Measurements from ENCODE around the gene ARIH2.

ARIH2 gene

DNA sequence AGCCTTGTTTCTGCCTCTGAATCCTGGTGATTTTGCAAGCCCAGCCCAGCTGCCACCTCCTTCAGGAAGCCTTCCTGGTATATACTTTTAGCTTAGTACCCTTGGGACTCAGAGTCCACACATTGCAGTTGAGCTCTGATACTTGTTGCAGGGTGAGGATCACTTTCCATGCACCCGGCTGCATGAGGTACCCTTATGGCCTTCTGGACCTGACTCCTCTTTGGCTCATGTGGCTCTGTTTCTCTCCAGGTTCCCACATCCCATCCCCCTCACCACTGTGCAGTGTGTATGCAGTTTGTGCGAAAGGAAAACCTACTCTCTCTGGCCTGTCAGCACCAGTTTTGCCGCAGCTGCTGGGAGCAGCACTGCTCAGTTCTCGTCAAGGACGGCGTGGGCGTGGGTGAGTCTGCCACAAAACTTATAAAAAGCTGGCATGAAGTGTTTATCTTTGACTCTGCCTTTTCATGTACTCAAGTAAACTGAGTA lies 48.3 kb downstream of the ARIH2 start:
- DNase-seq = no peak
- Histone ChIP-seq H3K4me2 (ENCODE audit: low read length) (no peak overlapping the region), H3K79me1 (ENCODE audit: low read length) (peaks cover 5% of the 10 kb centered on the region), H3K56ac (ENCODE audit: low read length) (no peak overlapping the region), H3K4me3 (ENCODE audit: low read length) (no peak overlapping the region), H4K5ac (ENCODE audit: low read length) (no peak overlapping the region), H3K27me3 (ENCODE audit: insufficient read depth, low read length, poor library complexity) (no peaks in the 10 kb centered on the region), H2BK15ac (replicated peaks; ENCODE audit: low read depth) (no peak overlapping the region), H3K4me1 (ENCODE audit: control insufficient read depth, low read depth, low read length) (no peaks in the 10 kb centered on the region), H3K79me2 (ENCODE audit: control insufficient read depth, insufficient read depth, low read length) (no peaks in the 10 kb centered on the region), H2BK120ac (ENCODE audit: low read depth, low read length) (no peak overlapping the region), H3K27ac (ENCODE audit: low read depth, low read length) (no peak overlapping the region), H3K18ac (ENCODE audit: low read length) (no peak overlapping the region), H2BK5ac (ENCODE audit: low read length) (no peak overlapping the region), H4K8ac (ENCODE audit: low read depth, low read length) (no peak overlapping the region), H3K9ac (ENCODE audit: low read length) (no peak overlapping the region), H3K4ac (ENCODE audit: low read depth, low read length) (no peak overlapping the region), H2AK5ac (ENCODE audit: low read length) (no peak overlapping the region), H3K36me3 (ENCODE audit: control insufficient read depth, insufficient read depth, low read length) (peaks cover 8% of the 10 kb centered on the region), H3K23ac (ENCODE audit: low read length) (no peak overlapping the region)
- no CpG with 5 or more reads among the region's 7 CpGs for WGBS (ENCODE audit: extremely low coverage, insufficient coverage, low lambda C conversion rate)

DNA sequence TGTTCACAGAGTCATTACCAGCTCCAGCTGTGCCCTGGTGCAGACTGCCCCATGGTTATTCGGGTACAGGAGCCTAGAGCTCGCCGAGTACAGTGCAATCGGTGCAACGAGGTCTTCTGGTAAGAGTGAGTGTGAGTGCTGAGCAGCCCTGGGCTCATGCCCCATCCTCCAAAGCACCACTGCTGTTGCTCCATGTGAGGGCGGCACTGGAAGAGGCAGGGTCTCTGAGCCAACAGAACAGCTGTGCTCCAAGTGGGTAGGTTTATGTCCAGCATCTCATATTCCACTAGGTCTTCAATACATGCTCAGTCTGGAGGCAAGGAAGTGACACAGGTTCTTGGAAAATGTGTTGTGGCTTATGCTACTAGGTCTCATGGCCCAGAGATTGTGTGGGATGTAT lies 51.9 kb downstream of the ARIH2 start:
- H3K4me2 ChIP-seq (ENCODE audit: low read length) = no peak overlapping the region

DNA sequence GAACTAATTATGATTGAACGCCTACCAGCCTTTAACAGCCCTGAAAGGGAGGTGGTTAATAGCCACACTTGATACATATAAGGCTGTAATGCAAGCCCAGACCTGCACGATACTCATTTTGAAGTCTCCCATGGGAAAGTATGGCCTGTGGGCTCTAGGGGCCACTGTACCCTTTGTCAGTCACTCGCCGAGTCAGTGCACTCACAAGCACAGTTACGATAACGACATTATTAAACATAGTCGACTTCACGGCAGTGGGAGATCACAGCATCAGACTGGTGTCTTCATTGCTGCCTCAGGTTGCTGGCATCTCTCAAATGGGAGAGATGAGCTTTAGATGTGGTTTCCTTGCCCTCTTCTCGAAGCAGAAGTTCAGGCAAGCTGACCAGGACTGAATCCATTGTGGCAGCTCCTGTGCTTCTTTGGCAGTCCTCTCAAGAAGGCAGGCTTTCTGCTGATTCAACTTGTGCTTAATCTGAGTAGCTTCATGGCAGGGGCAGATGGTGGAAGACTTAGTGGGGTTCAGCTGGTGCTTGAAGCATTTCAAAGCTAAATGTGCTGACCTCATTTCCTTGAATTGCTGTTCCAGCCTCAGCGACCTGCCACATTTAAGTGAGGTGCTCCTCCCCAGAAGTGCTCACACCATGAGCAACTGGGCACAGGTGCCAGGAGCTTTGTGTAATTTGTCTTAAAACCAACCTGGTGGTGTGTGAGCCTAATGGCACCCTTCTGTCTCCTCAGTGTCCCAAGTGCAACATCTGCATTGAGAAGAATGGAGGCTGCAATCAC lies 55.6 kb downstream of the ARIH2 start:
- Histone ChIP-seq H3K27me3 (ENCODE audit: insufficient read depth, low read length, poor library complexity) (no peaks in the 10 kb centered on the region), H3K27ac (ENCODE audit: low read depth, low read length) (no peak overlapping the region), H3K79me1 (ENCODE audit: low read length) (no peaks in the 10 kb centered on the region), H2BK15ac (replicated peaks; ENCODE audit: low read depth) (no peak overlapping the region), H3K36me3 (ENCODE audit: control insufficient read depth, insufficient read depth, low read length) (peaks cover 8% of the 10 kb centered on the region), H3K4me3 (ENCODE audit: low read length) (no peak overlapping the region), H3K23ac (ENCODE audit: low read length) (no peak overlapping the region), H2AK5ac (ENCODE audit: low read length) (no peak overlapping the region), H3K18ac (ENCODE audit: low read length) (no peak overlapping the region), H4K5ac (ENCODE audit: low read length) (no peak overlapping the region), H3K4ac (ENCODE audit: low read depth, low read length) (no peak overlapping the region), H3K56ac (ENCODE audit: low read length) (no peak overlapping the region), H3K79me2 (ENCODE audit: control insufficient read depth, insufficient read depth, low read length) (no peaks in the 10 kb centered on the region), H3K4me2 (ENCODE audit: low read length) (no peak overlapping the region), H3K9ac (ENCODE audit: low read length) (no peak overlapping the region), H2BK5ac (ENCODE audit: low read length) (no peak overlapping the region), H3K4me1 (ENCODE audit: control insufficient read depth, low read depth, low read length) (no peaks in the 10 kb centered on the region), H2BK120ac (ENCODE audit: low read depth, low read length) (no peak overlapping the region), H4K8ac (ENCODE audit: low read depth, low read length) (no peak overlapping the region)
- WGBS (ENCODE audit: extremely low coverage, insufficient coverage, low lambda C conversion rate) = no CpG with 5 or more reads among the region's 10 CpGs
- no peak for DNase-seq

More for the DNA sequence above, 51.9 kb downstream of the ARIH2 start:
- H3K27me3 ChIP-seq (ENCODE audit: insufficient read depth, low read length, poor library complexity) = no peaks in the 10 kb centered on the region
- no peak overlapping the region for H3K9ac ChIP-seq (ENCODE audit: low read length)
- no peak overlapping the region for H3K23ac ChIP-seq (ENCODE audit: low read length)
- no peak overlapping the region for H2AK5ac ChIP-seq (ENCODE audit: low read length)
- no peaks in the 10 kb centered on the region for H3K79me1 ChIP-seq (ENCODE audit: low read length)
- no peak overlapping the region for H2BK5ac ChIP-seq (ENCODE audit: low read length)
- H2BK15ac ChIP-seq (replicated peaks; ENCODE audit: low read depth) = no peak overlapping the region
- no peak overlapping the region for H3K4me3 ChIP-seq (ENCODE audit: low read length)
- no peak overlapping the region for H3K27ac ChIP-seq (ENCODE audit: low read depth, low read length)
- peaks cover 9% of the 10 kb centered on the region for H3K36me3 ChIP-seq (ENCODE audit: control insufficient read depth, insufficient read depth, low read length)
- H3K18ac ChIP-seq (ENCODE audit: low read length) = no peak overlapping the region
- H2BK120ac ChIP-seq (ENCODE audit: low read depth, low read length) = no peak overlapping the region
- H3K56ac ChIP-seq (ENCODE audit: low read length) = no peak overlapping the region
- H3K79me2 ChIP-seq (ENCODE audit: control insufficient read depth, insufficient read depth, low read length) = no peaks in the 10 kb centered on the region
- WGBS (ENCODE audit: extremely low coverage, insufficient coverage, low lambda C conversion rate) = no CpG with 5 or more reads among the region's 6 CpGs
- H4K8ac ChIP-seq (ENCODE audit: low read depth, low read length) = no peak overlapping the region
- DNase-seq = no peak
- no peak overlapping the region for H4K5ac ChIP-seq (ENCODE audit: low read length)
- H3K4ac ChIP-seq (ENCODE audit: low read depth, low read length) = no peak overlapping the region
- H3K4me1 ChIP-seq (ENCODE audit: control insufficient read depth, low read depth, low read length) = no peaks in the 10 kb centered on the region

DNA sequence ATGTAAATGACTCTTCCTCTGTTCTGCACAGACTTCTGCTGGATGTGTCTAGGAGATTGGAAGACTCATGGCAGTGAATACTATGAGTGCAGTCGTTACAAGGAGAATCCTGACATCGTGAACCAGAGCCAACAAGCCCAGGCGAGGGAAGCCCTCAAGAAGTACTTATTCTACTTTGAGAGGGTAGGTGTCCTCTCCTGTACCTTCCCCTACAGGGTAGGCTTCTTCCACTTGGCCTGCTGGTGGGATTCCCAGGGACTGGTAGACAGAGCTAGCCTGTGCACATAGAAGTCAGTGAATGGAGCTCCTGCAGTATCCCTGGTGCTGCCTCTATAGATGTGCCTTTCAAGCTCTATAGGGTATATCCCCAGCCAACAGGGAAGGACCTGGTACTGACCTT lies 60.8 kb downstream of the ARIH2 start:
- no peak overlapping the region for H3K4ac ChIP-seq (ENCODE audit: low read depth, low read length)
- H3K23ac ChIP-seq (ENCODE audit: low read length) = no peak overlapping the region
- H3K4me3 ChIP-seq (ENCODE audit: low read length) = no peak overlapping the region
- H3K79me1 ChIP-seq (ENCODE audit: low read length) = no peaks in the 10 kb centered on the region
- H2AK5ac ChIP-seq (ENCODE audit: low read length) = no peak overlapping the region
- no CpG with 5 or more reads among the region's 3 CpGs for WGBS (ENCODE audit: extremely low coverage, insufficient coverage, low lambda C conversion rate)
- H3K9ac ChIP-seq (ENCODE audit: low read length) = no peak overlapping the region
- no peaks in the 10 kb centered on the region for H3K79me2 ChIP-seq (ENCODE audit: control insufficient read depth, insufficient read depth, low read length)
- no peak overlapping the region for H3K56ac ChIP-seq (ENCODE audit: low read length)
- H3K4me1 ChIP-seq (ENCODE audit: control insufficient read depth, low read depth, low read length) = no peaks in the 10 kb centered on the region
- H4K8ac ChIP-seq (ENCODE audit: low read depth, low read length) = no peak overlapping the region
- no peak overlapping the region for H2BK5ac ChIP-seq (ENCODE audit: low read length)
- H2BK120ac ChIP-seq (ENCODE audit: low read depth, low read length) = no peak overlapping the region
- no peak overlapping the region for H3K18ac ChIP-seq (ENCODE audit: low read length)
- no peak overlapping the region for H3K27ac ChIP-seq (ENCODE audit: low read depth, low read length)
- no peaks in the 10 kb centered on the region for H3K27me3 ChIP-seq (ENCODE audit: insufficient read depth, low read length, poor library complexity)
- no peak overlapping the region for H3K4me2 ChIP-seq (ENCODE audit: low read length)
- no peak overlapping the region for H4K5ac ChIP-seq (ENCODE audit: low read length)
- no peak overlapping the region for H2BK15ac ChIP-seq (replicated peaks; ENCODE audit: low read depth)
- peaks cover 19% of the 10 kb centered on the region for H3K36me3 ChIP-seq (ENCODE audit: control insufficient read depth, insufficient read depth, low read length)
- no peak for DNase-seq

DNA sequence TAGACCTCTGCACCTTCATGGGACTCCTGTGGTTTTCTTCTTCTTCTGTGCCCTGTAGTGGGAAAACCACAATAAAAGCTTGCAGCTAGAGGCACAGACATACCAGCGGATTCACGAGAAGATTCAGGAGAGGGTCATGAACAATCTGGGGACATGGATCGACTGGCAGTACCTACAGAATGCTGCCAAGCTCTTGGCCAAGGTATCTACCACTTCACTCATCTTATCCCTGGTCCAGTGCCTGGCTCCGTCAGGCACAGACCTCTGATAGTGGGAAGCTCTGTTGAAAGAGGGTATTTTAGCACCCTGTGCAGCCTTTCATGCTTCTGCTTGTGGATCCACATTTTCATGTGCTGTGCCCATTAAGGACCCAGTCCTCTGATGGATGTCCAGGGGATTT lies 61.7 kb downstream of the ARIH2 start:
- no CpG with 5 or more reads among the region's 4 CpGs for WGBS (ENCODE audit: extremely low coverage, insufficient coverage, low lambda C conversion rate)
- no peak overlapping the region for H4K8ac ChIP-seq (ENCODE audit: low read depth, low read length)
- no peak for DNase-seq
- H3K4ac ChIP-seq (ENCODE audit: low read depth, low read length) = no peak overlapping the region
- H3K27ac ChIP-seq (ENCODE audit: low read depth, low read length) = no peak overlapping the region
- H3K36me3 ChIP-seq (ENCODE audit: control insufficient read depth, insufficient read depth, low read length) = peaks cover 17% of the 10 kb centered on the region
- H3K4me3 ChIP-seq (ENCODE audit: low read length) = no peak overlapping the region
- H3K4me2 ChIP-seq (ENCODE audit: low read length) = no peak overlapping the region
- no peaks in the 10 kb centered on the region for H3K27me3 ChIP-seq (ENCODE audit: insufficient read depth, low read length, poor library complexity)
- H4K5ac ChIP-seq (ENCODE audit: low read length) = no peak overlapping the region
- H2BK15ac ChIP-seq (replicated peaks; ENCODE audit: low read depth) = no peak overlapping the region
- no peak overlapping the region for H3K23ac ChIP-seq (ENCODE audit: low read length)
- no peak overlapping the region for H2BK5ac ChIP-seq (ENCODE audit: low read length)
- H2AK5ac ChIP-seq (ENCODE audit: low read length) = no peak overlapping the region
- no peak overlapping the region for H3K56ac ChIP-seq (ENCODE audit: low read length)
- H3K9ac ChIP-seq (ENCODE audit: low read length) = no peak overlapping the region
- H3K4me1 ChIP-seq (ENCODE audit: control insufficient read depth, low read depth, low read length) = no peaks in the 10 kb centered on the region
- H2BK120ac ChIP-seq (ENCODE audit: low read depth, low read length) = no peak overlapping the region
- no peaks in the 10 kb centered on the region for H3K79me1 ChIP-seq (ENCODE audit: low read length)
- no peak overlapping the region for H3K18ac ChIP-seq (ENCODE audit: low read length)
- no peaks in the 10 kb centered on the region for H3K79me2 ChIP-seq (ENCODE audit: control insufficient read depth, insufficient read depth, low read length)

DNA sequence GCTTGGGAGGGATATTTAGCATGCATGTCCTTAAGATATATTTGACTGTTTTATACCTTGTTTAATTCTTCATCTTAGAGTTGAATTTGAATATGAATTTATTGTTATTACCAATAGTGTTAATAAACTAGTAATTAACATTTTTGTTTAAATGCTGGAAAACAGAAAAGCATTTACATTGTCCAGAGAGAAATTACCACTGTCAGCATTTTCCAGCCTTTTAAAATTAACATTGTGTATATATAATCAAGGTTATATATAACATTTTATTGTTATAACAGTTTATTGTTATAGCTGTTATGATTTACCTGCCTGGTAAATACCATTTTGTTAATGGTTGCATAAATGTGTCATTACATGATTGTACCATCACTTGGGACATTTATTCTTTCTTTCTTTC lies 63.4 kb downstream of the ARIH2 start:
- Histone ChIP-seq H3K4ac (ENCODE audit: low read depth, low read length) (no peak overlapping the region), H4K8ac (ENCODE audit: low read depth, low read length) (no peak overlapping the region), H3K79me1 (ENCODE audit: low read length) (no peaks in the 10 kb centered on the region), H3K23ac (ENCODE audit: low read length) (no peak overlapping the region), H3K4me1 (ENCODE audit: control insufficient read depth, low read depth, low read length) (no peaks in the 10 kb centered on the region), H2BK15ac (replicated peaks; ENCODE audit: low read depth) (no peak overlapping the region), H3K27me3 (ENCODE audit: insufficient read depth, low read length, poor library complexity) (no peaks in the 10 kb centered on the region), H3K79me2 (ENCODE audit: control insufficient read depth, insufficient read depth, low read length) (no peaks in the 10 kb centered on the region), H3K36me3 (ENCODE audit: control insufficient read depth, insufficient read depth, low read length) (peaks cover 17% of the 10 kb centered on the region), H2BK120ac (ENCODE audit: low read depth, low read length) (no peak overlapping the region), H2BK5ac (ENCODE audit: low read length) (no peak overlapping the region), H3K56ac (ENCODE audit: low read length) (no peak overlapping the region), H4K5ac (ENCODE audit: low read length) (no peak overlapping the region), H3K18ac (ENCODE audit: low read length) (no peak overlapping the region), H3K4me2 (ENCODE audit: low read length) (no peak overlapping the region), H3K9ac (ENCODE audit: low read length) (no peak overlapping the region), H3K27ac (ENCODE audit: low read depth, low read length) (no peak overlapping the region), H3K4me3 (ENCODE audit: low read length) (no peak overlapping the region), H2AK5ac (ENCODE audit: low read length) (no peak overlapping the region)
- DNase-seq = no peak
